ENCODE measurements around the gene AKAP7. TPM values are rescaled to one million over a fixed set of nuclear protein-coding genes. Genes with fewer than 3 reads are reported as not detected.

AKAP7 gene
- total RNA-seq, 1 donor from 2014 or later, result 4.6 TPM

- no peak overlapping the region for H3K9ac ChIP-seq (ENCODE audit: low read length)
- H3K4me2 ChIP-seq (ENCODE audit: low read length), result no peak overlapping the region
- DNase-seq (ENCODE audit: low read depth), result no peak
- no peaks in the 10 kb centered on the region for H4K20me1 ChIP-seq (ENCODE audit: insufficient read depth, low read length)
- no peaks in the 10 kb centered on the region for H3K4me1 Mint-ChIP-seq (ENCODE audit: low read depth, unreplicated experiment)
- H3K9me3 Mint-ChIP-seq (ENCODE audit: unreplicated experiment), result no peaks in the 10 kb centered on the region
- no peak overlapping the region for H2AFZ ChIP-seq (ENCODE audit: low read depth, low read length)
- no peaks in the 10 kb centered on the region for H3K36me3 Mint-ChIP-seq (ENCODE audit: low read depth, unreplicated experiment)
- no peaks in the 10 kb centered on the region for H3K79me2 ChIP-seq (ENCODE audit: insufficient read depth, low read length)
- FAIRE-seq, result no peak
- TF ChIP-seq CTCF (IDR thresholded peaks at IDR 0.05; ENCODE audit: insufficient read depth, low read depth, low read length) (no peak), EZH2 (IDR thresholded peaks at IDR 0.05; ENCODE audit: insufficient read depth, low read length) (no peak)
- no peaks in the 10 kb centered on the region for H3K9me3 ChIP-seq (ENCODE audit: insufficient read depth, low read depth, low read length)
- H3K36me3 ChIP-seq (ENCODE audit: insufficient read depth, low read length), result no peaks in the 10 kb centered on the region
- no peak overlapping the region for H3K4me3 ChIP-seq (ENCODE audit: insufficient read depth, low read depth, low read length)
- no peaks in the 10 kb centered on the region for H3K4me1 ChIP-seq (ENCODE audit: insufficient read depth, low read length)
- H3K4me3 Mint-ChIP-seq (ENCODE audit: unreplicated experiment), result no peak overlapping the region
- H3K27ac ChIP-seq (ENCODE audit: low read depth, low read length), result no peak overlapping the region
- H3K27ac Mint-ChIP-seq (ENCODE audit: unreplicated experiment), result no peak overlapping the region
- no peaks in the 10 kb centered on the region for H3K27me3 ChIP-seq (ENCODE audit: insufficient read depth, low read length)
- no peaks in the 10 kb centered on the region for H3K27me3 Mint-ChIP-seq (ENCODE audit: low read depth, unreplicated experiment)
These were observed 12.8 kb upstream of the AKAP7 start for GRCh38 chr6:131122516-131122915.

GRCh38 chr6:131124336-131125071 is 10.8 kb upstream of the AKAP7 start:
- no peak overlapping the region for H3K27ac ChIP-seq (ENCODE audit: low read depth, low read length)
- no peaks in the 10 kb centered on the region for H3K27me3 Mint-ChIP-seq (ENCODE audit: low read depth, unreplicated experiment)
- no peaks in the 10 kb centered on the region for H3K79me2 ChIP-seq (ENCODE audit: insufficient read depth, low read length)
- DNase-seq (ENCODE audit: low read depth) (no peak), FAIRE-seq (no peak)
- H3K4me2 ChIP-seq (ENCODE audit: low read length), result no peak overlapping the region
- H3K36me3 Mint-ChIP-seq (ENCODE audit: low read depth, unreplicated experiment), result no peaks in the 10 kb centered on the region
- H3K4me1 ChIP-seq (ENCODE audit: insufficient read depth, low read length), result no peaks in the 10 kb centered on the region
- H3K9ac ChIP-seq (ENCODE audit: low read length), result no peak overlapping the region
- no peaks in the 10 kb centered on the region for H3K27me3 ChIP-seq (ENCODE audit: insufficient read depth, low read length)
- TF ChIP-seq EZH2 (IDR thresholded peaks at IDR 0.05; ENCODE audit: insufficient read depth, low read length) (no peak), CTCF (IDR thresholded peaks at IDR 0.05; ENCODE audit: insufficient read depth, low read depth, low read length) (no peak)
- no peak overlapping the region for H3K27ac Mint-ChIP-seq (ENCODE audit: unreplicated experiment)
- H3K4me1 Mint-ChIP-seq (ENCODE audit: low read depth, unreplicated experiment), result no peaks in the 10 kb centered on the region
- H3K4me3 Mint-ChIP-seq (ENCODE audit: unreplicated experiment), result no peak overlapping the region
- H3K9me3 Mint-ChIP-seq (ENCODE audit: unreplicated experiment), result no peaks in the 10 kb centered on the region
- H2AFZ ChIP-seq (ENCODE audit: low read depth, low read length), result no peak overlapping the region
- H3K4me3 ChIP-seq (ENCODE audit: insufficient read depth, low read depth, low read length), result no peak overlapping the region
- no peaks in the 10 kb centered on the region for H3K9me3 ChIP-seq (ENCODE audit: insufficient read depth, low read depth, low read length)
- no peaks in the 10 kb centered on the region for H4K20me1 ChIP-seq (ENCODE audit: insufficient read depth, low read length)
- no peaks in the 10 kb centered on the region for H3K36me3 ChIP-seq (ENCODE audit: insufficient read depth, low read length)

- H3K4me3 ChIP-seq (ENCODE audit: insufficient read depth, low read depth, low read length), result no peak overlapping the region
- Mint-ChIP-seq H3K27ac (ENCODE audit: unreplicated experiment) (no peak overlapping the region), H3K36me3 (ENCODE audit: low read depth, unreplicated experiment) (no peaks in the 10 kb centered on the region), H3K4me3 (ENCODE audit: unreplicated experiment) (no peak overlapping the region), H3K9me3 (ENCODE audit: unreplicated experiment) (no peaks in the 10 kb centered on the region), H3K4me1 (ENCODE audit: low read depth, unreplicated experiment) (no peaks in the 10 kb centered on the region), H3K27me3 (ENCODE audit: low read depth, unreplicated experiment) (no peaks in the 10 kb centered on the region)
- DNase-seq (ENCODE audit: low read depth) (no peak), FAIRE-seq (no peak)
- no peak overlapping the region for H2AFZ ChIP-seq (ENCODE audit: low read depth, low read length)
- no peaks in the 10 kb centered on the region for H3K9me3 ChIP-seq (ENCODE audit: insufficient read depth, low read depth, low read length)
- H4K20me1 ChIP-seq (ENCODE audit: insufficient read depth, low read length), result no peaks in the 10 kb centered on the region
- no peak overlapping the region for H3K27ac ChIP-seq (ENCODE audit: low read depth, low read length)
- H3K9ac ChIP-seq (ENCODE audit: low read length), result no peak overlapping the region
- H3K27me3 ChIP-seq (ENCODE audit: insufficient read depth, low read length), result no peaks in the 10 kb centered on the region
- no peaks in the 10 kb centered on the region for H3K4me1 ChIP-seq (ENCODE audit: insufficient read depth, low read length)
- H3K4me2 ChIP-seq (ENCODE audit: low read length), result no peak overlapping the region
- H3K36me3 ChIP-seq (ENCODE audit: insufficient read depth, low read length), result no peaks in the 10 kb centered on the region
- no peak for TF ChIP-seq EZH2 (IDR thresholded peaks at IDR 0.05; ENCODE audit: insufficient read depth, low read length)
- no peak for TF ChIP-seq CTCF (IDR thresholded peaks at IDR 0.05; ENCODE audit: insufficient read depth, low read depth, low read length)
- H3K79me2 ChIP-seq (ENCODE audit: insufficient read depth, low read length), result no peaks in the 10 kb centered on the region
These were observed 9.8 kb upstream of the AKAP7 start for GRCh38 chr6:131125431-131125830.
